Liver (tissue), 9 donors: Measurements from ENCODE around the gene ZNF839. TPM values are rescaled to one million over a fixed set of nuclear protein-coding genes. Genes with fewer than 3 reads are reported as not detected.

ENCODE experiments used
- DNase-seq: peaks from one replicate; pipeline ENCODE4 v3.0.0-alpha.2; 2017; ENCODE audit warnings: low spot score
- H3K27ac ChIP-seq, 2 donors: one replicate each; pipeline ENCODE4 v1.7.0; 2013; ENCODE audit warnings: inconsistent platforms in 2 of 2, low read length in 2 of 2, control low read depth in 1 of 2, low read depth in 1 of 2, mild to moderate bottlenecking in 1 of 2
- H3K27me3 ChIP-seq, 4 donors: one replicate each; pipeline versions ENCODE4 v1.6.1 to v1.7.0; 2013; ENCODE audit warnings: low read length in 3 of 4, inconsistent platforms in 1 of 4, mild to moderate bottlenecking in 1 of 4, moderate library complexity in 1 of 4; ENCODE audit not compliant: control insufficient read depth in 4 of 4, insufficient read depth in 4 of 4
- H3K36me3 ChIP-seq, 4 donors: one replicate each; pipeline versions ENCODE4 v1.6.1 to v1.7.0; 2013; ENCODE audit warnings: low read length in 3 of 4, mild to moderate bottlenecking in 3 of 4, low read depth in 1 of 4, moderate library complexity in 1 of 4; ENCODE audit not compliant: control insufficient read depth in 4 of 4, insufficient read depth in 3 of 4
- H3K4me1 ChIP-seq, 4 donors: one replicate each; pipeline versions ENCODE4 v1.6.1 to v1.7.0; 2013; ENCODE audit warnings: low read length in 3 of 4, mild to moderate bottlenecking in 3 of 4, moderate library complexity in 1 of 4; ENCODE audit not compliant: control insufficient read depth in 4 of 4, insufficient read depth in 4 of 4
- H3K4me3 ChIP-seq, 3 donors: one replicate each; pipeline versions ENCODE4 v1.6.1 to v1.7.0; 2013; ENCODE audit warnings: low read length in 3 of 3, control low read depth in 1 of 3, low read depth in 1 of 3, mild to moderate bottlenecking in 1 of 3
- H3K9ac ChIP-seq, 2 donors: one replicate each; pipeline ENCODE4 v1.7.0; 2013; ENCODE audit warnings: low read length in 2 of 2, mild to moderate bottlenecking in 2 of 2, moderate library complexity in 2 of 2, control low read depth in 1 of 2, low read depth in 1 of 2
- H3K9me3 ChIP-seq, 4 donors: one replicate each; pipeline versions ENCODE4 v1.6.1 to v1.7.0; 2013; ENCODE audit warnings: low read length in 3 of 4; ENCODE audit not compliant: control insufficient read depth in 4 of 4
- EGR1 ChIP-seq, 2 donors: IDR thresholded peaks; 2 replicates each; pipeline ENCODE4 v1.6.1; 2016 to 2018; ENCODE audit warnings: antibody characterized with exemption in 2 of 2, low read depth in 2 of 2
- FOXA1 ChIP-seq: IDR thresholded peaks from 2 replicates; pipeline ENCODE4 v1.6.1; 2016; ENCODE audit warnings: antibody characterized with exemption
- FOXA2 ChIP-seq: IDR thresholded peaks from 2 replicates; pipeline ENCODE4 v1.6.1; 2016; ENCODE audit warnings: antibody characterized with exemption
- HNF4A ChIP-seq, 2 donors: conservative IDR thresholded peaks; 2 replicates each; pipeline ENCODE4 v1.6.1; 2016; ENCODE audit warnings: antibody characterized with exemption in 2 of 2, mild to moderate bottlenecking in 2 of 2
- HNF4G ChIP-seq: IDR thresholded peaks from 2 replicates; pipeline ENCODE4 v1.6.1; 2016; ENCODE audit warnings: antibody characterized with exemption
- JUND ChIP-seq, 2 donors: IDR thresholded peaks; 2 replicates each; pipeline ENCODE4 v1.6.1; 2016; ENCODE audit warnings: antibody characterized with exemption in 2 of 2
- MAX ChIP-seq: IDR thresholded peaks from 2 replicates; pipeline ENCODE4 v1.6.1; 2016; ENCODE audit warnings: antibody characterized with exemption
- NR2F2 ChIP-seq: IDR thresholded peaks from 2 replicates; pipeline ENCODE4 v1.6.1; 2016; ENCODE audit warnings: antibody characterized with exemption
- RAD21 ChIP-seq, 2 donors: IDR thresholded peaks; 2 replicates each; pipeline ENCODE4 v1.6.1; 2016; ENCODE audit warnings: antibody characterized with exemption in 2 of 2, mild to moderate bottlenecking in 2 of 2
- RXRA ChIP-seq, 2 donors: IDR thresholded peaks; 2 replicates each; pipeline ENCODE4 v1.6.1; 2017 to 2018; ENCODE audit warnings: antibody characterized with exemption in 2 of 2, mild to moderate bottlenecking in 1 of 2
- SP1 ChIP-seq: IDR thresholded peaks from 2 replicates; pipeline ENCODE4 v1.6.1; 2018; ENCODE audit warnings: antibody characterized with exemption, mild to moderate bottlenecking
- YY1 ChIP-seq: IDR thresholded peaks from 2 replicates; pipeline ENCODE4 v1.6.1; 2016; ENCODE audit warnings: antibody characterized with exemption, mild to moderate bottlenecking
- ZBTB33 ChIP-seq: IDR thresholded peaks from 2 replicates; pipeline ENCODE4 v1.6.1; 2016; ENCODE audit warnings: antibody characterized with exemption
- WGBS: extraction: QIAGEN DNeasy Blood & Tissue Kit; methylation state at CpG from one replicate; pipeline ENCODE4 v1.1.7; 2013; 5-methylcytosine and 5-hydroxymethylcytosine counted together
- polyA plus RNA-seq, 2 donors: library from polyadenylated mRNA; stranded (reverse) in 1 of 2; unstranded in 1 of 2; fragments of 200-250 nt in 1 of 2; fragments of >200 nt in 1 of 2; fragmentation: Nextera tagmentation in 1 of 2; extraction: Ambion mirVana in 1 of 2; gene quantifications; one replicate each; pipeline versions ENCODE4 v1.2.1 to v1.2.3, GENCODE V29; 2013 to 2015
- total RNA-seq, 2 donors: library from RNA; depleted of rRNA; stranded (reverse); fragments of >200 nt; gene quantifications; one replicate each; pipeline ENCODE4 v1.2.3, GENCODE V29; 2014
- TF ChIP-seq, protein P1 (sequence below): IDR thresholded peaks from 2 replicates; pipeline ENCODE4 v1.6.1; 2016; ENCODE audit warnings: antibody characterized with exemption
- TF ChIP-seq, protein P2 (sequence below): IDR thresholded peaks from 2 replicates; pipeline ENCODE4 v1.6.1; 2016; ENCODE audit warnings: antibody characterized with exemption, mild to moderate bottlenecking
- TF ChIP-seq, protein P3 (sequence below): fragments of 150-350 bp; IDR thresholded peaks from 2 replicates; pipeline ENCODE4 v1.5.1; 2017; ENCODE audit warnings: improper control_type of control experiment, low read depth, low read length; ENCODE audit not compliant: missing input control
- donor health status: healthy.
- donor health status: healthy.
- donor health status: healthy.
- donor health status: healthy.
- donor health status: healthy.

The ZNF839 gene
- total and polyA plus RNA-seq, 4 donors, result 3.1 to 5.6 (median 4.3) TPM

DNA sequence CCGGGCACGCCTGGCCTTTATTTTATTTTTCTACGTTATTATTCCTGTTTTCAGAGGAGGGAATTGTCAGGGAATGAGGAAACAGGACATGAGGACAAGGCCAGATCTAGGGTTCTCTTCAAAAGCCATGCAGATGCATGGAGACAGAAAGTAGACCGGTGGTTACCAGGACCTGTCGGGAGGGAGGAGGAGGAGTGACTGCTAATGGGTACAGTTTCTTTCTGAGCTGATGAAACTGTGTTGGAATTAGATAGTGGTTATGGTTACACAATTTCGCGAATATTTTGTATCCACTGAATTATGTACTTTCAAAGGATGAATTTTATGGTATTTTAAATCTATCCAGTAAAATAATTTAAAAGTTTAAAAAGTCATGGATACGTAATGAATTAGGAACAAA, 11.3 kb downstream of the ZNF839 start:
- Histone ChIP-seq H3K27ac (no peak overlapping the region), H3K36me3 (peaks cover 0 to 9% (median 4%) of the 10 kb centered on the region in 4 donors), H3K9ac (no peak overlapping the region), H3K4me3 (no peak overlapping the region), H3K4me1 (no peaks in the 10 kb centered on the region), H3K27me3 (no peaks in the 10 kb centered on the region), H3K9me3 (no peaks in the 10 kb centered on the region)
- no peak for DNase-seq
- TF ChIP-seq FOXA2 (no peak), MAX (no peak)
- TF ChIP-seq, protein P1, sequence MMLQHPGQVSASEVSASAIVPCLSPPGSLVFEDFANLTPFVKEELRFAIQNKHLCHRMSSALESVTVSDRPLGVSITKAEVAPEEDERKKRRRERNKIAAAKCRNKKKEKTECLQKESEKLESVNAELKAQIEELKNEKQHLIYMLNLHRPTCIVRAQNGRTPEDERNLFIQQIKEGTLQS, result no peak
- 95% methylated on average over 8 of the region's 8 CpGs for WGBS

DNA sequence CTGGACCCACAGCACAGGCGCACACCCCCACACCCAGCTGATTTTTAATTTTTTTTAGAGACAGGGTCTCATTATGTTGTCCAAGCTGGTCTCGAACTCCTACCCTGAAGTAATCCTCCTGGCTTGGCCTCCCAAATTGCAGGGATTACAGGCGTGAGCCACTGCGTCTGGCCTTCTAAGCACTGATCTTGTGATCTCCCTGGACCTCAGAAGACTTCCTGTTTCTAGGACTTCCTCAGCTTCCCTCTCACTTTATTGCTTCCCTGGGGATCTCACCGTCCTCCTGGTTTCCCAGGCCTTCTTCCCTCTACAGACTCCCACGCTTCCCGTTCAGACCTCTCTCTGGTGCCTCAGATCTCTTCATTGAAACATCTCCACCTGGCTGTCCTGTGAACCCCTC, 13.8 kb downstream of the ZNF839 start:
- WGBS, result 84% methylated on average over 7 of the region's 7 CpGs
- H3K9ac ChIP-seq, result no peak overlapping the region
- no peaks in the 10 kb centered on the region for H3K9me3 ChIP-seq
- no peak overlapping the region for H3K27ac ChIP-seq
- H3K4me3 ChIP-seq, result no peak overlapping the region
- TF ChIP-seq YY1, result no peak
- no peak for TF ChIP-seq RXRA (IDR thresholded peaks at IDR 0.05)
- TF ChIP-seq HNF4G, result no peak
- TF ChIP-seq FOXA1, result no peak
- TF ChIP-seq EGR1 (IDR thresholded peaks at IDR 0.05; ENCODE audit: low read depth in 2 of 2), result no peak
- no peak for TF ChIP-seq FOXA2
- TF ChIP-seq ZBTB33, result no peak
- TF ChIP-seq MAX, result no peak
- no peak for TF ChIP-seq RAD21 (IDR thresholded peaks at IDR 0.05)
- TF ChIP-seq, protein P2, sequence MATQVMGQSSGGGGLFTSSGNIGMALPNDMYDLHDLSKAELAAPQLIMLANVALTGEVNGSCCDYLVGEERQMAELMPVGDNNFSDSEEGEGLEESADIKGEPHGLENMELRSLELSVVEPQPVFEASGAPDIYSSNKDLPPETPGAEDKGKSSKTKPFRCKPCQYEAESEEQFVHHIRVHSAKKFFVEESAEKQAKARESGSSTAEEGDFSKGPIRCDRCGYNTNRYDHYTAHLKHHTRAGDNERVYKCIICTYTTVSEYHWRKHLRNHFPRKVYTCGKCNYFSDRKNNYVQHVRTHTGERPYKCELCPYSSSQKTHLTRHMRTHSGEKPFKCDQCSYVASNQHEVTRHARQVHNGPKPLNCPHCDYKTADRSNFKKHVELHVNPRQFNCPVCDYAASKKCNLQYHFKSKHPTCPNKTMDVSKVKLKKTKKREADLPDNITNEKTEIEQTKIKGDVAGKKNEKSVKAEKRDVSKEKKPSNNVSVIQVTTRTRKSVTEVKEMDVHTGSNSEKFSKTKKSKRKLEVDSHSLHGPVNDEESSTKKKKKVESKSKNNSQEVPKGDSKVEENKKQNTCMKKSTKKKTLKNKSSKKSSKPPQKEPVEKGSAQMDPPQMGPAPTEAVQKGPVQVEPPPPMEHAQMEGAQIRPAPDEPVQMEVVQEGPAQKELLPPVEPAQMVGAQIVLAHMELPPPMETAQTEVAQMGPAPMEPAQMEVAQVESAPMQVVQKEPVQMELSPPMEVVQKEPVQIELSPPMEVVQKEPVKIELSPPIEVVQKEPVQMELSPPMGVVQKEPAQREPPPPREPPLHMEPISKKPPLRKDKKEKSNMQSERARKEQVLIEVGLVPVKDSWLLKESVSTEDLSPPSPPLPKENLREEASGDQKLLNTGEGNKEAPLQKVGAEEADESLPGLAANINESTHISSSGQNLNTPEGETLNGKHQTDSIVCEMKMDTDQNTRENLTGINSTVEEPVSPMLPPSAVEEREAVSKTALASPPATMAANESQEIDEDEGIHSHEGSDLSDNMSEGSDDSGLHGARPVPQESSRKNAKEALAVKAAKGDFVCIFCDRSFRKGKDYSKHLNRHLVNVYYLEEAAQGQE, result no peak
- no peak for TF ChIP-seq NR2F2
- no peak for TF ChIP-seq HNF4A (conservative IDR thresholded peaks at IDR 0.05)
- TF ChIP-seq SP1, result no peak
- no peak for TF ChIP-seq JUND (IDR thresholded peaks at IDR 0.05)
- TF ChIP-seq, protein P3, sequence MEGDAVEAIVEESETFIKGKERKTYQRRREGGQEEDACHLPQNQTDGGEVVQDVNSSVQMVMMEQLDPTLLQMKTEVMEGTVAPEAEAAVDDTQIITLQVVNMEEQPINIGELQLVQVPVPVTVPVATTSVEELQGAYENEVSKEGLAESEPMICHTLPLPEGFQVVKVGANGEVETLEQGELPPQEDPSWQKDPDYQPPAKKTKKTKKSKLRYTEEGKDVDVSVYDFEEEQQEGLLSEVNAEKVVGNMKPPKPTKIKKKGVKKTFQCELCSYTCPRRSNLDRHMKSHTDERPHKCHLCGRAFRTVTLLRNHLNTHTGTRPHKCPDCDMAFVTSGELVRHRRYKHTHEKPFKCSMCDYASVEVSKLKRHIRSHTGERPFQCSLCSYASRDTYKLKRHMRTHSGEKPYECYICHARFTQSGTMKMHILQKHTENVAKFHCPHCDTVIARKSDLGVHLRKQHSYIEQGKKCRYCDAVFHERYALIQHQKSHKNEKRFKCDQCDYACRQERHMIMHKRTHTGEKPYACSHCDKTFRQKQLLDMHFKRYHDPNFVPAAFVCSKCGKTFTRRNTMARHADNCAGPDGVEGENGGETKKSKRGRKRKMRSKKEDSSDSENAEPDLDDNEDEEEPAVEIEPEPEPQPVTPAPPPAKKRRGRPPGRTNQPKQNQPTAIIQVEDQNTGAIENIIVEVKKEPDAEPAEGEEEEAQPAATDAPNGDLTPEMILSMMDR, result no peak
- peaks cover 0 to 4% (median 4%) of the 10 kb centered on the region in 4 donors for H3K36me3 ChIP-seq
- no peak for DNase-seq
- H3K4me1 ChIP-seq, result no peaks in the 10 kb centered on the region
- no peaks in the 10 kb centered on the region for H3K27me3 ChIP-seq
